ENCODE results near the gene TRIM14. TPM values are rescaled to one million over a fixed set of nuclear protein-coding genes. Genes with fewer than 3 reads are reported as not detected.

The TRIM14 gene
- total and polyA plus RNA-seq, 2 of the 13 experiments (the other 11 are each of a cell fraction or from before 2014, with no cell fraction given): 9.2 to 13.0 TPM

GRCh38 chr9:98118640-98119601, at the start of gene TRIM14 (continued):
- TF ChIP-seq RERE (CRISPR knock-in tag; IDR thresholded peaks at IDR 0.05; ENCODE audit: low read depth) (no peak), ZFYVE20 (CRISPR knock-in tag; IDR thresholded peaks at IDR 0.05; ENCODE audit: borderline replicate concordance, low read depth) (no peak), ZNF549 (CRISPR knock-in tag; IDR thresholded peaks at IDR 0.05) (no peak), ATF2 (CRISPR knock-in tag; IDR thresholded peaks at IDR 0.05) (no peak; the same call in none of the 2 replicates), NR2C2 (CRISPR knock-in tag; IDR thresholded peaks at IDR 0.05; ENCODE audit: borderline replicate concordance) (peak; percentile 52; the same call in 1 of the 2 replicates), ZNF547 (CRISPR knock-in tag; IDR thresholded peaks at IDR 0.05) (no peak; the same call in 1 of the 2 replicates), KDM5B (CRISPR knock-in tag; IDR thresholded peaks at IDR 0.05; ENCODE audit: borderline replicate concordance) (peak; percentile 92; the same call in 1 of the 2 replicates), CENPX (CRISPR knock-in tag; IDR thresholded peaks at IDR 0.05) (no peak), THAP7 (CRISPR knock-in tag; IDR thresholded peaks at IDR 0.05) (no peak), RFX1 (IDR thresholded peaks at IDR 0.05) (no peak), ZSCAN5A (CRISPR knock-in tag; IDR thresholded peaks at IDR 0.05; ENCODE audit: borderline replicate concordance) (no peak), ZNF510 (CRISPR knock-in tag; IDR thresholded peaks at IDR 0.05; ENCODE audit: low read depth) (no peak), AKNA (CRISPR knock-in tag; IDR thresholded peaks at IDR 0.05; ENCODE audit: borderline replicate concordance) (no peak)

All from HepG2 (cell line).